SK-N-MC (cell line): ENCODE measurements around the gene GDF7.

ENCODE experiments used
- EZH2 ChIP-seq: fragments of 200-600 bp; sonication (generic); IDR thresholded peaks from one replicate; pipeline ENCODE4 v1.6.1; 2017; ENCODE audit warnings: antibody characterized with exemption
- FOXP2 ChIP-seq: optimal IDR thresholded peaks from 2 replicates; pipeline ENCODE3; 2011; ENCODE audit warnings: mild to moderate bottlenecking, moderate library complexity; ENCODE audit not compliant: insufficient read depth; ENCODE audit errors: extremely low read length, control extremely low read depth
- POLR2AphosphoS5 ChIP-seq: IDR thresholded peaks from 2 replicates; pipeline ENCODE4 v1.6.1; 2012; ENCODE audit warnings: mild to moderate bottlenecking, low read depth, low read length, borderline replicate concordance

GRCh38 chr2:20667151-20667530 is 197 bp downstream of the GDF7 start:
- TF ChIP-seq EZH2 (no peak), POLR2AphosphoS5 (no peak), FOXP2 (no peak)
